Hematopoietic multipotent progenitor cell treated with erythropoietin and hydrocortisone succinate and interleukin-3 and kit ligand, for 4 days (in vitro differentiated cells): Measurements from ENCODE around the gene OR9K2.
"Not testable (repeated sequence)": the region's sequence is repeated elsewhere in the genome, so short reads cannot be mapped to it uniquely, and the experiment has no call there.

Experiments used
- DNase-seq: peaks from one replicate; pipeline ENCODE4 v3.0.0-alpha.2; 2015

Gene OR9K2, protein sequence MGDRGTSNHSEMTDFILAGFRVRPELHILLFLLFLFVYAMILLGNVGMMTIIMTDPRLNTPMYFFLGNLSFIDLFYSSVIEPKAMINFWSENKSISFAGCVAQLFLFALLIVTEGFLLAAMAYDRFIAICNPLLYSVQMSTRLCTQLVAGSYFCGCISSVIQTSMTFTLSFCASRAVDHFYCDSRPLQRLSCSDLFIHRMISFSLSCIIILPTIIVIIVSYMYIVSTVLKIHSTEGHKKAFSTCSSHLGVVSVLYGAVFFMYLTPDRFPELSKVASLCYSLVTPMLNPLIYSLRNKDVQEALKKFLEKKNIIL

DNA sequence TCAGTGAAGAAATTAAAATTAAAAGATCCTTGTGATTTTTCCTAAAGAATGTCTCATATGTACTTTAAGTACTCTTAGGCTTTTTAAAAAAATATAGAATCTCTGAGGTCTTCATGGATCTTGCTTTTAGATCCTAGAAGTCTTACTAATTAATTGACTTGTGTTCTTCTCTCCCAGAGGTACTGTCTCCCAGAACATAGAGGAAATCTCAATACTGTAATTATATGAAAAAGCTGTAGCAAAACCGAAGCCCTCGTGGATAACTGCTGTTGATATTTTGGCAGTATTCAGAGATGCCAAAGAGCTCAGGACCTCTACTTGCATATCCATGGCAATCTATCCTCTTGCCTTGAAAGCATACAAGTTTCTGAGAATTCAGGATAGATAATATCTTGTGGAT is at the start of gene OR9K2:
TSS of gene OR9K2 (plus strand) at position 301 of the 400 bp plus-strand sequence. CDS start 3,429 bp downstream, outside the sequence.
- DNase-seq: no peak

DNA sequence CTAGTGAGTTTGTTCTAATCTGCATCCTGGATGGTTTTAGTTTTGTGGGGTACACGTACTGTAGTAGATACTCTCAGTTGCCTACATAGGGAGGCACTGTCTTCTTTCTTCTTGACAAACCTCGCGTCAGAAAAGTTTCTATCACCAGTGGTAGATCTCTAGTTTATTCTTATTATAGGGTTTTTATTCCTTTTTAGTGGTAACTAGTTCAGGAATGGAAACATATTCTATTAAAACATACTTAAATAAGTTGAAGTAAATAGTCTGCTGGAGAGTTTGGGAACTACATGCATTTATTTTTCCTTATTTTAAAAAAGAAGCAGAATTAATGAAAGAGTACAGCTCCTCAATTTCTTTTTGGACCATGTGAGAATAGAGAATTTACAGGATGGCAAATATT is 33.6 kb upstream of the OR9K2 start:
- no peak for DNase-seq

DNA sequence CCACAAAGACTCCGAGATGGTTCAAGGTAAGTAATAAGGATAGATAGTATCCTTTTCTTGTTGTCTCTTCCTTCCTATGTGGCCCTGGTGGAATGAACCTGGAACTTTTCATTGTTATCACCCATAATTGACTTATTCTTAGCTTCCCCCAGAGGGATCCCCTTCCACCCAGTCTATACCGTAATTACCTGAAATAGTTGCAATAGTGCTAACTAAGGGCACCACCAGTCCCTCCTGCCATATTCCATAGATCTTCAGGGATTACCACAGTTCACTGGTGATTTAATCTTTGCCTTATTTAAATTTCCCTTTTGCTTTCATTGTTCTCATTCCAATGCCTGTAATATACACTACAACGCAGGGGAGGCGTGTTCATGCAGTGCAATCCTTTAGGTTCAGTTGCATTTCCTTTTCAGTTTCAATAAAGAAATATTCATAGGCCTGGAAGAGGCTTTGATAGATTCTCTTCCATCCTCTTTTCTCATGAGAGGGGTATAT is 13.8 kb upstream of the OR9K2 start:
- DNase-seq: no peak

DNA sequence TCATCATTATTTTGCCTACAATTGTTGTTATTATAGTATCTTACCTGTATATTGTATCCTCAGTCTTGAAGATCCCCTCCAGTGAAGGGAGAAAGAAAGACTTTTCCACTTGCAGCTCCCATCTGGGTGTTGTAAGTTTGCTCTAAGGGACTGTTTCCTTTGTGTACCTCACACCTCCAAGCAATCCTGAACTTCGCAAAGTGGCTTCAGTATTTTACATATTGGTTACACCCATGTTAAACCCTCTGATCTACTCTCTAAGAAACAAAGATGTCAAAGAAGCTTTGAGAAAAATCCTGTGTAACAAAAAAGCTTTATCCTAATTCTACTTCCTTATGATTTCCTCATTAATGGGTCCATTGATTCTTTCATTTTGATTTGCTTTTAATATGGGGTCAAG is 10.1 kb upstream of the OR9K2 start:
- DNase-seq: no peak

DNA sequence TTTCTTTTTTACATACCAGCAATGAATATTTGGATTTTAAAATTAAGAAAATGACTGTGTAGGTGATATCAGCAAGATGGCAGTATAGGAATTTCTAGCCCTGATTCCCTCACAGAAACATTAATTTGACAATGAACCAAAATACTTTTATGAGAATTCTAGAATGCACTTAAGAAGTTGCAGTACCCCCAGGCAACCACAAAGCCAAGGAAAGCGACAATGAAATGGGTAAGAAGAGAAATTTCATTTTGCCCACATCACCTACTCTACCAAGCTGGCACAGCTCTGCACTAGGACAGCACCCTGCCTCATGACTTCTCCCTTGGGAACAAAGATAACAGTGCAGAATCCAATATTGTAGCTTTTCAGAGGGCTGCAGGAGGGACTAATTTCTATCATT is 6.6 kb downstream of the OR9K2 start:
- peak; percentile 3 for DNase-seq

DNA sequence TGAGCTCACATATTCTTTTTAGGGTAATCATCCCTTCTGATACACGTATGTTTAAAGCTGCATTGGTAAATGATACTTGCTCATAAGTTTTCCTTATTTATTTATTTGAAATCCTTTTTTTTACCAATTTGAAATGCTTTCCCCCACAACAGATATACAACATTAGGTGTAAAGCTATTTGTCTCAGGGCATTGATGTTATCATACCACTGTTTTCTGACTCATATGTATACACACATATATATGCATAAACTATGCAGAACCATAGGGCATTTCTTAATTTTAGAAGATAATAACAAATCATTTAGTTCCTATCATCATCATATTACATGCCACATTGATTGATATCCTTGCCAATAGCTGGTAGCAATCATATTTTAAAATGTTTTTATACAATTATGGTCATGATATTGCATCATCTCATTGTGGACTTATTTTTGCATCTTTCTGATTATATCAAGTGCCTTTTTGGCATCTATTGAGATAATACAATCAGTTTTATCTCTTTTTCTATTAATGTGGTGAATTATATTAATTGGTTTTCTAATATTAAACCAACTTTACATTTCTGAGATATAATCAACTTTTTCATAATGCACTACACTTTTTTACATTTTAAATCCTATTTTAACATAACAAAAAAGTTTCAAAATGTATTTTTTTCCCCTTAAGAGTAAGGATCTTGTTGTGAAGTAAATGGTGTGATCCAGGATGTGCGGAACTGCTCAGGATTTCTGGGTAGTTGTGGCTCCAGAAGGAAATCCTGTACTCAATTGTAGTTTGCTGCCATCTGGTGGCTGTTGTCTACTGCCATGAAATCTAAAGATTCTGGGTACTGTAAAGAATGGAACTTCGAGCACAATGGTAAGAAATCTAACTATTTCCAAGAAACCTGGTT is 16.7 kb downstream of the OR9K2 start:
- DNase-seq: peak; percentile 80

DNA sequence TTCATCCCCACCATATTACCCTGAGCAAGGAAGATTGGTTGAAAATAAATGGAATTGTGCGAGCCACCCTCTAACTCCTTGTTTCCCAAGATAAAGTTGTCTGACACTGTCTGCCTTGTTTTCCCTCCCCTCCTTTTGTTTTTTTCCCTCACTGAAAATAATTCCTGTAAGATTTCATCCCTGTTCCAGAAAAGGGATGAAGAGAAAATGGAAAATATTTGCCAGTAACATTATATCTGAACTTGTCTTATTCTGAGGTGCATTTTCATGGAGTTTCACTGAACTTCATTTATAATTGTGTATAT is 17.3 kb downstream of the OR9K2 start:
- no peak for DNase-seq

DNA sequence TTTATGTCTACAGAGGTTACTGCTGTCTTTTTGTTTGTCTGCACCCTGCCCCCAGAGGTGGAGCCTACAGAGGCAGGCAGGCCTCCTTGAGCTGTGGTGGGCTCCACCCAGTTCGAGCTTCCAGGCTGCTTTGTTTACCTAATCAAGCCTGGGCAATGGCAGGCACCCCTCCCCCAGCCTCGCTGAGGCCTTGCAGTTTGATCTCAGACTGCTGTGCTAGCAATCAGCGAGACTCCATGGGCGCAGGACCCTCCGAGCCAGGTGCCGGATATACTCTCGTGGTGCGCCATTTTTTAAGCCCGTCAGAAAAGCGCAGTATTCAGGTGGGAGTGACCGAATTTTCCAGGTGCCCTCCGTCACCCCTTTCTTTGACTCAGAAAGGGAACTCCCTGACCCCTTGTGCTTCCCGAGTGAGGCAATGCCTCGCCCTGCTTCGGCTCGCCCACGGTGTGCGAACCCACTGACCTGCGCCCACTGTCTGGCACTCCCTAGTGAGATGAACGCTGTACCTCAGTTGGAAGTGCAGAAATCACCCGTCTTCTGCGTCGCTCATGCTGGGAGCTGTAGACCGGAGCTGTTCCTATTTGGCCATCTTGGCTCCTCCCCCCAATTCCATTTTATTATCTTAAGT is 40.9 kb downstream of the OR9K2 start:
- not testable (repeated sequence) for DNase-seq

DNA sequence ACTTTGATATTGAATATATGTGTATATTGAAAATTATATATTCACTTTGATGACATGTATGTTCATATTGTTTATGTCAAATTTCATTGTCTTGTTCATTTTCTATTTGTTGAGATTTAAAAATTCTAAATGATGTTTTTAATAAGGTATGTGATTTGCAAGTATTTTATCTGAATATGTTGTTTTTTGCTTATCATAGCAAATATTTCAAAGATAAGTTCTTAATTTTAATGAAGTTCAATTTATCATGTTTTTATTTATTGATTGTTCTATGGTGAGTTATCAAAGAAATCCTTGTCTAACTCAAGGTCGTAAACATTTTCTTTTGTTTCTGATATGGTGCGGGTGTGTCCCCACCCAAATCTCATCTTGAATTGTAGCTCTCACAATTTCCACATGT is 45.2 kb downstream of the OR9K2 start:
- no peak for DNase-seq

DNA sequence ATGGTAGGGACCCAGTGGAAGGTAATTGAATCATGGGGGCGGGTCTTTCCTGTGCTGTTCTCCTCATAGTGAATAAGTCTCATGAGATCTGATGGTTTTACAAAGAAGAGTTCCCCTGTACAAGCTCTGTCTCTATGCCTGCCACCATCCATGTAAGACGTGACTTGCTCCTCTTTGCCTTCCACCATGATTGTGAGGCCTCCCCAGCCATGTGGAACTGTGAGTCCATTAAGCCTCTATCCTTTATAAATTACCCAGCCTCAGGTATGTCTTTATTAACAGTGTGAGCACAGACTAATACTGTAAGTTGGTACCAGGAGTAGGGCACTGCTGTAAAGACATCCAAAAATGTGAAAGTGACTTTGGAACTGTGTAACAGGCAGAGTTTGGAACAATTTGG is 45.6 kb downstream of the OR9K2 start:
- DNase-seq: not testable (repeated sequence)

DNA sequence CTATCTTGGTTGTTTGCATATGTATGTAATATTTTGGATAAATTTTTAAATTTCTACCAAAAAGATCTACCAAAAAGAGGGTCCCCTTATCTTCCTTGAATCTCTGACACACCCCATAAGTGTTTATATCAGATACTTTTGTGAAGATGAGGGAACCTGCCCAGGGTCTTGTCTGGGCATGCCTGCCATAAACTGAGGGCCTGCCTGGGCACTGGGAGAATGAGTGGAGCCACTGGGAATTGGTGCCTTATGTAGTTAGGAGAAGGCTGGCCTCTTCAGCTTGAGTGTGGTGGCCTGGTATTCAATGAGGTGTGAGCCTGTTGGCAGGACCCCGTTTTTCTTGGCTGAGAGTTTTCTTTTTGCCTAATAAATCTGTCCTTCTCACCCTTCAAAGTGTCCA is 46.5 kb downstream of the OR9K2 start:
- no peak for DNase-seq

DNA sequence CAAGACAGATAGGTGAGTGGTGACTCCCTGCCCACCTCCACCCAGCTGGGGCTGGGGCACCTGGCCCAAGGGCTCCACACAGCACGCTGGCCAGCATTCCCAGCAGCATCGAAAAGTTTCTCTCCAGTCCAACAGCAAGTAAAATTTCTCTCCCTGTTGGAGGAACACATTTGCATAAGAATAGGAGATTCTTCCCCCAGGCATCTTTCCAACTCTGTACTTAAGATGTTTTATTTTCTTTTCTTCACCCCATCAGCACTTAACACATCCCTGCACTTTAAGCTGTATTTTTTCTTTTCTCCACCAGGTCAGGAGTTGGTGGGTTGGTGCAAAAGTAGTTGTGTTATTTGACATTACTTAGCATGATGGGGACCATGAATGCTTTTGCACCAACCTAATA is 47.2 kb downstream of the OR9K2 start:
- DNase-seq: no peak
